ENCODE data around the gene ARID3A. TPM values are rescaled to one million over a fixed set of nuclear protein-coding genes. Genes with fewer than 3 reads are reported as not detected.

ARID3A gene
- total and polyA plus RNA-seq, 2 of the 13 experiments (the other 11 are each of a cell fraction or from before 2014, with no cell fraction given): 71.3 to 77.9 TPM

GRCh38 chr19:924553-925086 lies 1.2 kb upstream of the ARID3A start (continued):
- TF ChIP-seq ZBTB43 (CRISPR knock-in tag; conservative IDR thresholded peaks at IDR 0.05) (0 out of 2 replicates have a peak, but pooled peaks have one; percentile 11), TP53 (CRISPR knock-in tag; conservative IDR thresholded peaks at IDR 0.05) (no peak), PRDM10 (CRISPR knock-in tag; IDR thresholded peaks at IDR 0.05; ENCODE audit: low read depth) (0 out of 2 replicates have a peak, but pooled peaks have one; percentile 2), ZNF616 (CRISPR knock-in tag; IDR thresholded peaks at IDR 0.05; ENCODE audit: low read depth) (0 out of 2 replicates have a peak, but pooled peaks have one; percentile 10), GATAD2A (CRISPR knock-in tag; IDR thresholded peaks at IDR 0.05) (0 out of 2 replicates have a peak, but pooled peaks have one; percentile 9), CENPT (CRISPR knock-in tag; IDR thresholded peaks at IDR 0.05; ENCODE audit: low read depth) (no peak), MXD1 (CRISPR knock-in tag; IDR thresholded peaks at IDR 0.05) (0 out of 2 replicates have a peak, but pooled peaks have one; percentile 76), ZNF547 (CRISPR knock-in tag; IDR thresholded peaks at IDR 0.05) (peak; percentile 17; the same call in 1 of the 2 replicates), ZNF574 (CRISPR knock-in tag; IDR thresholded peaks at IDR 0.05) (peak; percentile 15; the same call in 1 of the 2 replicates), ARID3A (IDR thresholded peaks at IDR 0.05; ENCODE audit: low read depth, low read length) (no peak), HNRNPL (IDR thresholded peaks at IDR 0.05; ENCODE audit: low read depth, low read length) (no peak), STAG1 (CRISPR knock-in tag; IDR thresholded peaks at IDR 0.05) (no peak), TBX3 (IDR thresholded peaks at IDR 0.05; ENCODE audit: borderline replicate concordance) (peak; percentile 92), ZBTB2 (CRISPR knock-in tag; IDR thresholded peaks at IDR 0.05; ENCODE audit: low read depth) (peak; percentile 77), MATR3 (CRISPR knock-in tag; IDR thresholded peaks at IDR 0.05) (no peak), SNAI1 (CRISPR knock-in tag; IDR thresholded peaks at IDR 0.05; ENCODE audit: borderline replicate concordance) (peak; percentile 53; the same call in 1 of the 2 replicates)

Measured in HepG2 (cell line).